Measurements from ENCODE around the gene C12orf54. TPM values are rescaled to one million over a fixed set of nuclear protein-coding genes. Genes with fewer than 3 reads are reported as not detected.

Gene C12orf54
- not detected in 5 replicates for total RNA-seq (2022; extraction: Qiagen RNA extraction)

DNA sequence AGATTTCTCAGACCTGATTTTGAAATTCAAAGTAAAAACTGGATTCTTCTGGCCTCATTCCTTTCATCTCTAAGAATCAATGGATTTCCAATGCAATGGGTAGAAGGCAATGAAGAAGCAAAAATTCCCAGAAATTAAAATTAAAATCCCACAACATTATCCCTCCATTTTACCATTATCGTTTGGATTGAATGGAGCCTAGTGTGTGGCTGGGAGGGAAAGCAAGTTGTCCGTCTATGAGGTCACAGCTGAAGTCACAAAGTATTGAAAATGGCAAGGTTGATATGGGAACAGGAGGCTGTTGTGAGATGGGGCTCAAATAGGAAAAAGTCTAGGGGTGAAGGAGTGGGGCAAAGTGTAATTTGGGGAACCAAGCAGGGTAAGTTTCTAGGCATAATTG lies at the start of gene C12orf54:
Gene C12orf54, plus strand, starts transcription at position 301 of the 400 bp plus-strand sequence. CDS start 799 bp downstream, outside the sequence.

DNA sequence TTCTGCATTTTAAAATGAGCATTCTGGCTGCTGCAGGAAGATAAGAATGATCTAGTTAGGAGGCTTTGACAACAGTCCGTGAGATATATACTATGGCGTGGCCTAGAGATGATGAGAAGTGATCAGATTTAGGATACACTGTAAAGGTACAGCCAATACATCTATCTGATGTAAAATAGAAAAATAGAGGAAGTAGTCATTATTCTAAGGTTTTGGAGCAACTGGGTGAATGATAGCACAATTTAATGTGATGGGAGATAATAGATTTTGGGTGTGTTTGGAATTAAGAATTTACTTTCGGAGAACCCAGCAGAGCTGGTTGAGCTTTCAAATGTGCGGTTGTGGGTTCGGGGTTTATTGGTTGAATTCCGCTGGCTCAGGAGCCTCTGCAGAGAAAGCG lies 10.0 kb upstream of the C12orf54 start, which contains the start of gene ANP32D:
Gene ANP32D, plus strand, starts transcription at position 301 of the 400 bp plus-strand sequence. CDS start 106 bp downstream, outside the sequence.

DNA sequence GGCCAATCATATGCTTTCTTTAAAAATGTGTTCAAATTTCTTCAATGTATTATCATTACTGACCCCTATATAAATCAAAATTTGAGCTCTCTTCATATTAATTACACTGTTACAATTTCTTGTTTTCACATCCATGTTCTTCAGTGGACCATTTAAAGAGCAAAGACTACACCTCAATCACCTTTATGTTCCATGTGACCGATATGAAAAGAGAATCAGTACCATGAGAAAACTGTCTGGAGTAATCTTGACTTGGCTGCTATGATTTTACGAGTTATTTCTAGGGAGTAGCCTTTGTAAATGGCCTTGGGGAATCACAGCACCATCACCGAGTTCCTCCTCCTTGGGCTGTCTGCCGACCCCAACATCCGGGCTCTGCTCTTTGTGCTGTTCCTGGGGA lies 43.0 kb downstream of the C12orf54 start, which contains the start of gene OR8S1:
Gene OR8S1, plus strand, starts transcription at position 301 of the 400 bp plus-strand sequence. Its CDS starts 0 bp downstream, at position 301.

Other genes with a start within 250 kb of the C12orf54 start
- gene ZNF641, start 131.6 kb upstream of the C12orf54 start, total RNA-seq (2022; extraction: Qiagen RNA extraction): 4.9 to 6.7 TPM (median 6.0 TPM) in 5 replicates
- gene ANP32D, start 9.9 kb upstream of the C12orf54 start, total RNA-seq (2022; extraction: Qiagen RNA extraction): not detected in 5 replicates
- gene OR8S1, start 43.1 kb downstream of the C12orf54 start, total RNA-seq (2022; extraction: Qiagen RNA extraction): not detected in 5 replicates
- gene LALBA, start 87.5 kb downstream of the C12orf54 start, total RNA-seq (2022; extraction: Qiagen RNA extraction): not detected in 5 replicates
- gene KANSL2, start 199.7 kb downstream of the C12orf54 start, total RNA-seq (2022; extraction: Qiagen RNA extraction): 37.8 to 53.0 TPM (median 38.5 TPM) in 5 replicates
- 11.6 to 16.9 TPM (median 13.6 TPM) in 5 replicates for gene CCNT1, start 234.2 kb downstream of the C12orf54 start, total RNA-seq (2022; extraction: Qiagen RNA extraction)